LNCaP clone FGC (cell line): Measurements from ENCODE around the gene ADGRB3.

Experiments
- DNase-seq: peaks from one replicate; pipeline ENCODE4 v3.0.0-alpha.2; 2011; ENCODE audit warnings: low read depth
- H3K4me3 ChIP-seq: 2 replicates; pipeline ENCODE4 v1.5.1; 2011; ENCODE audit warnings: mild to moderate bottlenecking, low read depth, low read length, control low read depth
- CTCF ChIP-seq: IDR thresholded peaks from 2 replicates; pipeline ENCODE4 v1.5.1; 2012; ENCODE audit warnings: mild to moderate bottlenecking; ENCODE audit not compliant: control insufficient read depth, insufficient read depth; ENCODE audit errors: extremely low read depth

ADGRB3 gene

GRCh38 chr6:69202768-69203167, 567.7 kb downstream of the ADGRB3 start:
- DNase-seq, result no peak
- H3K4me3 ChIP-seq, result no peak overlapping the region
- no peak for TF ChIP-seq CTCF

- H3K4me3 ChIP-seq, result no peak overlapping the region
- no peak for DNase-seq
- TF ChIP-seq CTCF, result no peak
These were observed 581.0 kb downstream of the ADGRB3 start for GRCh38 chr6:69216127-69216526.

GRCh38 chr6:69217343-69217742, 582.3 kb downstream of the ADGRB3 start:
- H3K4me3 ChIP-seq, result no peak overlapping the region
- DNase-seq, result no peak
- TF ChIP-seq CTCF, result no peak

GRCh38 chr6:69220375-69220774, 585.3 kb downstream of the ADGRB3 start:
- no peak overlapping the region for H3K4me3 ChIP-seq
- TF ChIP-seq CTCF, result no peak
- DNase-seq, result no peak

- H3K4me3 ChIP-seq, result no peak overlapping the region
- DNase-seq, result no peak
- TF ChIP-seq CTCF, result no peak
These were observed 596.9 kb downstream of the ADGRB3 start for GRCh38 chr6:69232008-69232407.

- TF ChIP-seq CTCF, result no peak
- DNase-seq, result no peak
- H3K4me3 ChIP-seq, result no peak overlapping the region
These were observed 597.4 kb downstream of the ADGRB3 start for GRCh38 chr6:69232496-69232895.

GRCh38 chr6:69232911-69233448, 597.9 kb downstream of the ADGRB3 start:
- TF ChIP-seq CTCF, result no peak
- no peak overlapping the region for H3K4me3 ChIP-seq
- peak; percentile 11 for DNase-seq
